Measurements from ENCODE around the gene VPS26C.
"Not testable (repeated sequence)": the region's sequence is repeated elsewhere in the genome, so short reads cannot be mapped to it uniquely, and the experiment has no call there.

The VPS26C gene

DNA sequence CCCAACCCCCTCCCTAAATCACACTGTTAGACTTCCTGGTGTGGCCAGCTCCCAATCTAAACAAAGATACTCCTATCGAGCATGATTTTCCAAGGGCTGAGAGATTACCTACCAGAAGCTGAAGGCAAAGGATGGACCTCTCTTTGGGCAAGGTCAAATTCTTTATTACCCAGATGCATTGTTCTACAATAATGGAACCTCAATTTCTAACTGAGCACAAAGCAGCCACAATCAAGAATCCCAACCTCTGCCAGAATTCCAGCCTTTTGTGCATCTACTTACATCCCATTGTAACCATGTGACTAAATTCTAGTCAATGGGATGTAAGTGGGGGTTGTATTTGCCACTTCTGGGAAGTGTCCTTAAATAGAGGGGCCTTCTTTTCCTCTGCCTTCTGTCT is 24.9 kb upstream of the VPS26C start:
- no peak for DNase-seq (ENCODE audit: extremely low spot score)
- CTCF ChIA-PET = no interaction called here
- no peak for TF ChIP-seq CTCF (IDR thresholded peaks at IDR 0.05; ENCODE audit: control extremely low read depth, extremely low read depth, low read depth, missing control alignments)
- POLR2A ChIA-PET = no interaction called here

DNA sequence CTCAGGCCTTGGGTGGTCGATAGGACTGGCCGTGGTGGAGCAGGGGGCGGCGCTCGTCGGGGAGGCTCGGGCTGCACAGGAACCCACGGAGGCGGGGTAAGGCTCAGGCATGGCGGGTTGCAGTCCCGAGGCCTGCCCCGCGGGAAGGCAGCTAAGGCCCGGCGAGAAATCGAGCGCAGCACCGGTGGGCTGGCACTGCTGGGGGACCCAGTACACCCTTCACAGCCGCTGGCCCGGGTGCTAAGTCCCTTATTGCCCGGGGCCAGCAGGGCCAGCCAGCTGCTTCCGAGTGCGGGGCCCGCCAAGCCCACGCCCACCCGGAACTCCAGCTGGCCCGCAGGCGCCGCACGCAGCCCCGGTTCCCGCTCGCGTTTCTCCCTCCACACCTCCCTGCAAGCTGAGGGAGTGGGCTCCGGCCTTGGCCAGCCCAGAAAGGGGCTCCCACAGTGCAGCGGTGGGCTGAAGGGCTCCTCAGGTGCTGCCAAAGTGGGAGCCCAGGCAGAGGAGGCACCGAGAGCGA is 16.1 kb upstream of the VPS26C start:
- POLR2A ChIA-PET; DNase-seq (ENCODE audit: extremely low spot score): not testable (repeated sequence)
- CTCF ChIA-PET = interaction anchor here (0.7 to 2.3 kb wide), 2 partner anchors 9 kb away, joined by 3 to 7 read pairs; no protein-coding TSS in a partner anchor

DNA sequence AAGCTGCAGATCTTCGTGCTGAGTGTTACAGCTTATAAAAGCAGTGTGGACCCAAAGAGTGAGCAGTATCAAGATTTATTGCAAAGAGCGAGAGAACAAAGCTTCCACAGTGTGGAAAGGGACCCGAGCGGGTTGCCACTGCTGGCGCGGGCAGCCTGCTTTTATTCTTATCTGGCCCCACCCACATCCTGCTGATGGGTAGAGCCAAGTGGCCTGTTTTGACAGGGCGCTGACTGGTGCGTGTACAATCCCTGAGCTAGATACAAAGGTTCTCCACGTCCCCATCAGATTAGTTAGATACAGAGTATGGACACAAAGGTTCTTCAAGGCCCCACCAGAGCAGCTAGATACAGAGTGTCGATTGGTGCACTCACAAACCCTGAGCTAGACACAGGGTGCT is 15.5 kb upstream of the VPS26C start:
- POLR2A ChIA-PET; DNase-seq (ENCODE audit: extremely low spot score): not testable (repeated sequence)
- CTCF ChIA-PET = interaction anchor here (0.7 kb wide), 1 partner anchor 9 kb away, joined by 3 read pairs; no protein-coding TSS in a partner anchor

- TF ChIP-seq CTCF (IDR thresholded peaks at IDR 0.05; ENCODE audit: control extremely low read depth, extremely low read depth, low read depth, missing control alignments) = no peak
- DNase-seq (ENCODE audit: extremely low spot score) = no peak
- ChIA-PET POLR2A (no interaction called here), CTCF (no interaction called here)
Observed at GRCh38 chr21:37281993-37282392, 14.9 kb upstream of the VPS26C start.

GRCh38 chr21:37281579-37281978 is 14.4 kb upstream of the VPS26C start:
- CTCF ChIA-PET = no interaction called here
- DNase-seq (ENCODE audit: extremely low spot score) = no peak
- POLR2A ChIA-PET = no interaction called here
- no peak for TF ChIP-seq CTCF (IDR thresholded peaks at IDR 0.05; ENCODE audit: control extremely low read depth, extremely low read depth, low read depth, missing control alignments)

- DNase-seq (ENCODE audit: extremely low spot score); POLR2A ChIA-PET; CTCF ChIA-PET: not testable (repeated sequence)
Observed at GRCh38 chr21:37279271-37279670, 12.1 kb upstream of the VPS26C start.

DNA sequence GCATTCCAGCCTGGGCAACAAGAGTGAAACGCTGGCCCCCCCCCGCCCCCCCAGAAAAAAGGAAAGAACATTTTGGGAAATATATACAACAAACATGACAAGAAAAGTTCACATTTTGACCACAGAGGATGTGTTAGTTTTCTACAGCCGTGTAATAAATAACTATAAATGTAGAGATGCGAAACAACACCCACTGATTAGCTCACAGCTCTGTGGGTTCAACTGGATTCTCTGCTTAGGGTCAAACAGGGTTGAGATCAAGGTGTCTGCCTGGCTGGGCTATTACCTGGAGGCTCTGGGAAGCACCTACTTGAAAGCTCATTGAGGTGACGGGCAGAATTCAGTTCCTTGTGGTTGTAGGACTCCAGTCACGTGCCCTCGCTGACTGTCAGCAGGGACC is 11.1 kb upstream of the VPS26C start:
- no peak for TF ChIP-seq CTCF (IDR thresholded peaks at IDR 0.05; ENCODE audit: control extremely low read depth, extremely low read depth, low read depth, missing control alignments)

DNA sequence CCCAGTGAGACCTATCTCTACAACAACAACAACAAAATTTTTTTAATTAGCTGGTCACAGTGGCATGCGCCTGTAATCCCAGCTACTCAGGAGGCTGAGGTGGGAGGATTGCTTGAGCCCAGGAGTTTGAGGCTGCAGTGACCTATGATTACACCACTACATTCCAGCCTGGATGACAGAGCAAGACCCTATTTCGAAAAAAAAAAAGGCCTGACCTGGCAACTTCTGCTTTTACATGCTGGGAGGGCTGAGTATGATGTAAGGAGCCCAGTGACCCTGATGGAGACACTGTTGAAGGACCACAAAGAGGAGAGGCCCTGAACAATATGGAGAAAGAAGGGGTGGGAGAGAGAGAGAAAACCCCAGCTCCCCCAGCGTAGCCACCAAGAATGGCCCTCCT is 9.2 kb upstream of the VPS26C start:
- POLR2A ChIA-PET = no interaction called here
- CTCF ChIA-PET = no interaction called here
- DNase-seq (ENCODE audit: extremely low spot score) = no peak
- TF ChIP-seq CTCF (IDR thresholded peaks at IDR 0.05; ENCODE audit: control extremely low read depth, extremely low read depth, low read depth, missing control alignments) = no peak

More for the DNA sequence above, 11.1 kb upstream of the VPS26C start:
- POLR2A ChIA-PET = no interaction called here
- CTCF ChIA-PET = no interaction called here
- no peak for DNase-seq (ENCODE audit: extremely low spot score)
